ENCODE measurements around the gene GIMAP7. TPM values are rescaled to one million over a fixed set of nuclear protein-coding genes. Genes with fewer than 3 reads are reported as not detected.
A peak's percentile ranks its signal among the peaks of the same experiment; 100 is the strongest.

GIMAP7 gene
- total and polyA plus RNA-seq, 9 donors: 2.3 to 30.3 (median 7.1) TPM

DNA sequence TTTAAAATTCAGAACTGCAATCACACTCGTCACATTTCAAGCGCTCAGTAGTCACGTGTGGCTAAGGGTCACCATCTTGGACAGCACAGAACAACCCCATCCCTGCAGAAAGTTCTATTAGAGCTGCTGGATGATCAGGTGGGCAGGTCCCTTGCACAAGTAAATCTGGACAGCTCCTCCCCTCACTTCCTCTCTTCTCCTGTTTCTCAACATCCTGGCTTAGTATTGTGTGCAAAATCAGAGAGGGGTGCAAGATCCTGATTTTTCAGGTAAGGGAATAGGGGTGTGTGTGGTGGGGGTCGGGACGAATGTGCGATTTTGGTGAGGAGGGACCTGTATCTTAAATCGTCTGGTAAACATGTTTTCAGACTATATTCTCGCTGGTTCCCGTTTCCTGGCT, 52.5 kb downstream of the GIMAP7 start, which contains the start of gene GIMAP4:
Gene GIMAP4 (plus strand): TSS at position 222 of the 400 bp plus-strand sequence. CDS start 2,512 bp downstream, outside the sequence.
- Histone ChIP-seq H3K36me3 (no peaks in the 10 kb centered on the region), H3K27me3 (no peaks in the 10 kb centered on the region), H3K4me3 (peak within 1 kb of the TSS; percentile 17), H3K27ac (no peak within 1 kb of the TSS), H3K9me3 (no peaks in the 10 kb centered on the region), H3K4me1 (ENCODE audit: insufficient read depth) (no peaks in the 10 kb centered on the region)
- DNase-seq: no peak
- no peak for TF ChIP-seq POLR2A (IDR thresholded peaks at IDR 0.05)
- TF ChIP-seq, protein P1, sequence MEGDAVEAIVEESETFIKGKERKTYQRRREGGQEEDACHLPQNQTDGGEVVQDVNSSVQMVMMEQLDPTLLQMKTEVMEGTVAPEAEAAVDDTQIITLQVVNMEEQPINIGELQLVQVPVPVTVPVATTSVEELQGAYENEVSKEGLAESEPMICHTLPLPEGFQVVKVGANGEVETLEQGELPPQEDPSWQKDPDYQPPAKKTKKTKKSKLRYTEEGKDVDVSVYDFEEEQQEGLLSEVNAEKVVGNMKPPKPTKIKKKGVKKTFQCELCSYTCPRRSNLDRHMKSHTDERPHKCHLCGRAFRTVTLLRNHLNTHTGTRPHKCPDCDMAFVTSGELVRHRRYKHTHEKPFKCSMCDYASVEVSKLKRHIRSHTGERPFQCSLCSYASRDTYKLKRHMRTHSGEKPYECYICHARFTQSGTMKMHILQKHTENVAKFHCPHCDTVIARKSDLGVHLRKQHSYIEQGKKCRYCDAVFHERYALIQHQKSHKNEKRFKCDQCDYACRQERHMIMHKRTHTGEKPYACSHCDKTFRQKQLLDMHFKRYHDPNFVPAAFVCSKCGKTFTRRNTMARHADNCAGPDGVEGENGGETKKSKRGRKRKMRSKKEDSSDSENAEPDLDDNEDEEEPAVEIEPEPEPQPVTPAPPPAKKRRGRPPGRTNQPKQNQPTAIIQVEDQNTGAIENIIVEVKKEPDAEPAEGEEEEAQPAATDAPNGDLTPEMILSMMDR (IDR thresholded peaks at IDR 0.05): no peak
- TF ChIP-seq EP300 (IDR thresholded peaks at IDR 0.05): no peak
- intact Hi-C loops (cut with DNase I): loop anchor here in 1 of 4 donors (5.0 kb wide), 1 partner anchor 1000 kb away; no protein-coding TSS in a partner anchor
- WGBS, 3 donors: 57 to 75% (median 70%) methylated on average over 9 of the region's 9 CpGs

DNA sequence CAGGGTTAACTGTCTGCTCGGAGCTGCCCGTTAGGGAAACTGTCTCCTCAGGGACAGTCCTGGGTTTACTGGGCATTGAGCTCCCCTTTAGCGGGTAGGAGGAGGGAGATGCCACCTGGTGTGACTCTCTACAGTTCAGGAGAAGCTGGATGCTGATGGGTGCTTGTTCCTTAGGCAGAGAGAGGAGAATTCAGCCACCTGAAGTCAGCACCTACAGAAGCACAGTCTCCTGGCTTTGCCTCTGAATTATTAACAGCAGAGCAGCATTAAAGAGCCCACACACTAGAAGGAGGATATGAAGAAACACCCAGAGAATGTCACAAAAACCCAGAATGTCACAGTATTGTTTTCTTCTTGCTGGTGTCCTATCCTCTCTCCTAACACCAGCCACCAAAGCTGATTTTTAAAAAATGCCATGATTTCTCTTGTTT, 53.2 kb downstream of the GIMAP7 start:
- Histone ChIP-seq H3K4me1 (ENCODE audit: insufficient read depth) (no peaks in the 10 kb centered on the region), H3K36me3 (no peaks in the 10 kb centered on the region), H3K9me3 (no peaks in the 10 kb centered on the region), H3K27ac (no peak overlapping the region), H3K27me3 (no peaks in the 10 kb centered on the region), H3K4me3 (peak overlapping the region; percentile 17)
- TF ChIP-seq EP300 (IDR thresholded peaks at IDR 0.05) (no peak), POLR2A (IDR thresholded peaks at IDR 0.05) (no peak)
- TF ChIP-seq, protein P1 (IDR thresholded peaks at IDR 0.05): no peak
- DNase-seq: no peak
- intact Hi-C loops (cut with DNase I): loop anchor here in 1 of 4 donors (5.0 kb wide), 1 partner anchor 1001 kb away; no protein-coding TSS in a partner anchor
- WGBS, 3 donors: 44 to 70% (median 53%) methylated on average over 3 of the region's 3 CpGs

DNA sequence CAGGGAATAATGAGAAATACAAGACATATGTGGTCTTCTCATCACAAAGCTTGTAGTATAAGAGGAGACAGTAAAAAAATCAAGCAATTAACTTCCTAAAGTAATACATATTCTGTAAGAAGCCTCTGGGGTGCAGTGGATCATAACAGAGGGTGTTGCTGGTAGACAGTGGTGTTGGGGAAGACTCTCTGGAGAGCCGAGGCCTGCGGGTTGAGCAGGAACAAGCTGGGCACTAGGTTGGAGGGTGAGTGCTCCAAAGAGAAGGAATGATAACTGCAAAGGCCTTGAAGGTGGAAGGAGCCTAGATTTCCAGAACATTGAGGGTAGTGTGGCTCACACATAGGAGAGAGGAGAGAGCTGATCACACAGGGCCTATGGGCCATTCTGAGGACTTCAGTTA, 54.0 kb downstream of the GIMAP7 start:
- Histone ChIP-seq H3K27ac (no peak overlapping the region), H3K4me1 (ENCODE audit: insufficient read depth) (no peaks in the 10 kb centered on the region), H3K27me3 (no peaks in the 10 kb centered on the region), H3K4me3 (peak overlapping the region; percentile 17), H3K9me3 (no peaks in the 10 kb centered on the region), H3K36me3 (no peaks in the 10 kb centered on the region)
- intact Hi-C loops (cut with DNase I): loop anchor here in 1 of 4 donors (5.0 kb wide), 1 partner anchor 1001 kb away; no protein-coding TSS in a partner anchor
- 36 to 88% (median 65%) methylated on average over 2 of the region's 2 CpGs for WGBS, 3 donors
- TF ChIP-seq POLR2A (IDR thresholded peaks at IDR 0.05): no peak
- DNase-seq: no peak

DNA sequence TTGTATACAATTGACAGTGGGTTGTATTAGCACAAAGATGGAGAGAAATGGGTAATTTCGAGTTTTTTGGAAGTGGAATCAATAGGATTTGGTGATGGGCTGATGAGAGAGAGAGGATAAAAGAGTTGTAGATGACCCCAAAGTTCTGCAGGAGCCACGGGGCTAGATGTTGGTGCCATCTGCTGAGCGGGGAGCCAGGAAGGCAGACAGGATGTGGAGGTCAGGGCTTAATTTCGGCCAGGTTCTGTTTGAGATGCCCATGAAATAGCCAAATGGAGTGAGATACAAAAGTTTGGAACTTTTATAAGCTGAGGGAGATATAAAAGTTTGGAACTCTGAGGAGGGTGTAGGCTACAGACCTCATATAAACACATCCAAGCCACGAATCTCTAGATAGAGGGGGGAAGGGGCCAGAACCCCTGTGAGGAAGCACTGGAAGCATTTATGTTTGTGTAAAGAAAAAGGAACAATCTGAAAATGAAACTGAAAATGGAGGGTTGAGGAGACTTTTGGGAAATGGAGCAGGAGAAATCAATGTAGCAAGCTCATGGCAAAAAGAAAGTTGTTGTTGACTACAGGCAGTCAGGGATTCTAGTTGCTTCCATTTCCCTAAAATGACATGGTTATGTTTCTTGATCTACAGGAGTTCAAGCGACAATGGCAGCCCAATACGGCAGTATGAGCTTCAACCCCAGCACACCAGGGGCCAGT, 54.7 kb downstream of the GIMAP7 start:
- Histone ChIP-seq H3K27me3 (no peaks in the 10 kb centered on the region), H3K4me1 (ENCODE audit: insufficient read depth) (no peaks in the 10 kb centered on the region), H3K4me3 (no peak overlapping the region), H3K36me3 (no peaks in the 10 kb centered on the region), H3K27ac (no peak overlapping the region), H3K9me3 (no peaks in the 10 kb centered on the region)
- no peak for DNase-seq
- intact Hi-C loops (cut with DNase I): loop anchor here in 1 of 4 donors (5.0 kb wide), 1 partner anchor 1002 kb away; no protein-coding TSS in a partner anchor
- TF ChIP-seq EP300 (IDR thresholded peaks at IDR 0.05) (no peak), POLR2A (IDR thresholded peaks at IDR 0.05) (no peak)
- TF ChIP-seq, protein P1 (IDR thresholded peaks at IDR 0.05): no peak
- WGBS, 3 donors: 69 to 74% (median 73%) methylated on average over 7 of the region's 7 CpGs

Other genes starting within 250 kb of the GIMAP7 start
- gene LRRC61, start 191.5 kb upstream of the GIMAP7 start, total RNA-seq: 10 to 100 TPM; 21.8 to 34.9 (median 27.1) TPM
- gene LRRC61, start 191.5 kb upstream of the GIMAP7 start, polyA plus RNA-seq: 10 to 100 TPM in 1 of 2 donors, 1 to 10 TPM in 1; 3.0 to 18.5 TPM
- gene ACTR3C, start 191.3 kb upstream of the GIMAP7 start, total RNA-seq: 10 to 100 TPM in 2 of 7 donors, 1 to 10 TPM in 5; 3.4 to 11.3 (median 6.0) TPM
- 1 to 10 TPM; 1.6 to 1.8 TPM for gene ACTR3C, start 191.3 kb upstream of the GIMAP7 start, polyA plus RNA-seq
- 100 to 1,000 TPM; 343 to 622 (median 518) TPM for gene RARRES2, start 173.2 kb upstream of the GIMAP7 start, total RNA-seq
- gene RARRES2, start 173.2 kb upstream of the GIMAP7 start, polyA plus RNA-seq: 100 to 1,000 TPM in 1 of 2 donors, 10 to 100 TPM in 1; 92.5 to 761 TPM
- gene REPIN1, start 146.1 kb upstream of the GIMAP7 start, total RNA-seq: 10 to 100 TPM; 43.9 to 92.0 (median 74.2) TPM
- gene REPIN1, start 146.1 kb upstream of the GIMAP7 start, polyA plus RNA-seq: 10 to 100 TPM; 21.6 to 50.0 TPM
- gene ZNF775, start 135.5 kb upstream of the GIMAP7 start, total RNA-seq: 10 to 100 TPM in 5 of 7 donors, 1 to 10 TPM in 2; 5.5 to 13.9 (median 10.9) TPM
- 10 to 100 TPM in 1 of 2 donors, under 1 TPM in 1; 0.28 to 11.2 TPM for gene ZNF775, start 135.5 kb upstream of the GIMAP7 start, polyA plus RNA-seq
- 10 to 100 TPM in 1 of 7 donors, 1 to 10 TPM in 6; 2.1 to 10.3 (median 5.5) TPM for gene GIMAP8, start 64.2 kb upstream of the GIMAP7 start, total RNA-seq
- gene GIMAP8, start 64.2 kb upstream of the GIMAP7 start, polyA plus RNA-seq: 10 to 100 TPM; 12.2 to 22.8 TPM
- gene GIMAP4, start 52.5 kb downstream of the GIMAP7 start, total RNA-seq: 10 to 100 TPM in 3 of 7 donors, 1 to 10 TPM in 4; 5.4 to 18.8 (median 9.6) TPM
- gene GIMAP4, start 52.5 kb downstream of the GIMAP7 start, polyA plus RNA-seq: 10 to 100 TPM; 19.7 to 59.3 TPM
- 10 to 100 TPM in 4 of 7 donors, 1 to 10 TPM in 3; 3.6 to 17.0 (median 11.4) TPM for gene GIMAP6, start 117.5 kb downstream of the GIMAP7 start, total RNA-seq
- gene GIMAP6, start 117.5 kb downstream of the GIMAP7 start, polyA plus RNA-seq: 10 to 100 TPM; 16.5 to 38.1 TPM
- 10 to 100 TPM in 3 of 7 donors, 1 to 10 TPM in 4; 6.0 to 13.3 (median 10.0) TPM for gene GIMAP2, start 170.8 kb downstream of the GIMAP7 start, total RNA-seq
- gene GIMAP2, start 170.8 kb downstream of the GIMAP7 start, polyA plus RNA-seq: 10 to 100 TPM; 14.4 to 19.4 TPM
- gene GIMAP1, start 201.7 kb downstream of the GIMAP7 start, total RNA-seq: 1 to 10 TPM in 6 of 7 donors, under 1 TPM in 1; 0.58 to 3.1 (median 1.9) TPM
- 1 to 10 TPM; 5.5 to 6.2 TPM for gene GIMAP1, start 201.7 kb downstream of the GIMAP7 start, polyA plus RNA-seq
- 1 to 10 TPM; 1.7 to 7.9 (median 5.6) TPM for gene GIMAP5, start 222.5 kb downstream of the GIMAP7 start, total RNA-seq
- gene GIMAP5, start 222.5 kb downstream of the GIMAP7 start, polyA plus RNA-seq: 10 to 100 TPM; 19.3 to 39.7 TPM